HL-60/S4 (cell line): ENCODE results near the gene SNAPC3.
"Not testable (repeated sequence)": the region's sequence is repeated elsewhere in the genome, so short reads cannot be mapped to it uniquely, and the experiment has no call there.

Experiments
- in situ Hi-C: fragments of 300-500 bp; cut with MboI; formaldehyde crosslinking; loops from 2 replicates; pipeline ENCODE4 v1.14.3; 2022; ENCODE audit warnings: low sequenced_read_pairs

SNAPC3 gene

GRCh38 chr9:15422372-15423230 is at the start of gene SNAPC3:
SNAPC3 (plus strand) TSS chr9:15422876; CDS start chr9:15422880, 4 bp downstream.
- in situ Hi-C loops, result no loop called here

- in situ Hi-C loops, result no loop called here
Measured at GRCh38 chr9:15373881-15374280, 48.8 kb upstream of the SNAPC3 start.

GRCh38 chr9:15374310-15374709 is 48.4 kb upstream of the SNAPC3 start:
- in situ Hi-C loops, result no loop called here

- in situ Hi-C loops, result no loop called here
Measured at GRCh38 chr9:15374825-15375224, 47.9 kb upstream of the SNAPC3 start.

- in situ Hi-C loops, result no loop called here
Measured at GRCh38 chr9:15377625-15378540, 44.8 kb upstream of the SNAPC3 start.

GRCh38 chr9:15379317-15379716 is 43.4 kb upstream of the SNAPC3 start:
- in situ Hi-C loops, result not testable (repeated sequence)

- in situ Hi-C loops, result not testable (repeated sequence)
Measured at GRCh38 chr9:15379888-15380287, 42.8 kb upstream of the SNAPC3 start.

GRCh38 chr9:15381491-15381890 is 41.2 kb upstream of the SNAPC3 start:
- in situ Hi-C loops, result no loop called here

GRCh38 chr9:15386465-15386864 is 36.2 kb upstream of the SNAPC3 start:
- in situ Hi-C loops, result no loop called here

- in situ Hi-C loops, result no loop called here
Measured at GRCh38 chr9:15389173-15389572, 33.5 kb upstream of the SNAPC3 start.

- in situ Hi-C loops, result no loop called here
Measured at GRCh38 chr9:15389631-15390030, 33.0 kb upstream of the SNAPC3 start.

GRCh38 chr9:15390201-15390600 is 32.5 kb upstream of the SNAPC3 start:
- in situ Hi-C loops, result no loop called here

- in situ Hi-C loops, result no loop called here
Measured at GRCh38 chr9:15392363-15392762, 30.3 kb upstream of the SNAPC3 start.

GRCh38 chr9:15400281-15400941 is 22.3 kb upstream of the SNAPC3 start:
- in situ Hi-C loops, result no loop called here

GRCh38 chr9:15401266-15401665 is 21.4 kb upstream of the SNAPC3 start:
- in situ Hi-C loops, result no loop called here

- in situ Hi-C loops, result no loop called here
Measured at GRCh38 chr9:15403155-15403554, 19.5 kb upstream of the SNAPC3 start.

- in situ Hi-C loops, result no loop called here
Measured at GRCh38 chr9:15404171-15404570, 18.5 kb upstream of the SNAPC3 start.

- in situ Hi-C loops, result no loop called here
Measured at GRCh38 chr9:15416880-15417279, 5.8 kb upstream of the SNAPC3 start.

GRCh38 chr9:15417626-15418025 is 5.0 kb upstream of the SNAPC3 start:
- in situ Hi-C loops, result no loop called here

- in situ Hi-C loops, result no loop called here
Measured at GRCh38 chr9:15420796-15421195, 1.9 kb upstream of the SNAPC3 start.

GRCh38 chr9:15421532-15421931 is 1.1 kb upstream of the SNAPC3 start:
- in situ Hi-C loops, result no loop called here
